ENCODE measurements around the gene MUS81.

Gene MUS81

GRCh38 chr11:65887723-65888162, 27.5 kb downstream of the MUS81 start:
- Histone ChIP-seq H2AFZ (ENCODE audit: low read depth, low read length, severe bottlenecking) (peak overlapping the region; percentile 38), H3K36me3 (ENCODE audit: low read length) (no peaks in the 10 kb centered on the region), H3K4me2 (ENCODE audit: low read depth, low read length, poor library complexity, severe bottlenecking) (peak overlapping the region; percentile 93), H3K9me3 (ENCODE audit: insufficient read depth, low read length) (no peaks in the 10 kb centered on the region), H3K9ac (ENCODE audit: low read length) (peak overlapping the region; percentile 93), H3K9me2 (replicated peaks; ENCODE audit: insufficient read depth, low read length) (no peaks in the 10 kb centered on the region), H3K27me3 (ENCODE audit: low read length) (no peaks in the 10 kb centered on the region), H3K4me3 (ENCODE audit: insufficient read depth, low read length, poor library complexity, severe bottlenecking) (peak overlapping the region; percentile 66), H4K20me1 (ENCODE audit: low read depth, low read length) (no peaks in the 10 kb centered on the region), H3F3A (ENCODE audit: insufficient read depth) (peaks cover 35% of the 10 kb centered on the region), H3K27ac (ENCODE audit: low read depth, low read length) (peak overlapping the region; percentile 41), H3K79me2 (ENCODE audit: insufficient read depth, low read length) (peaks cover 18% of the 10 kb centered on the region)
- TF ChIP-seq EZH2phosphoT487 (conservative IDR thresholded peaks at IDR 0.05; ENCODE audit: low read length) (no peak), CTCF (IDR thresholded peaks at IDR 0.05; ENCODE audit: insufficient read depth, low read length, poor library complexity, severe bottlenecking) (no peak)

GRCh38 chr11:65888163-65888814, 28.1 kb downstream of the MUS81 start, which contains the start of gene FIBP:
Gene FIBP (minus strand): TSS chr11:65888471. CDS start chr11:65888418, 53 bp downstream.
- Histone ChIP-seq H3K9me3 (ENCODE audit: insufficient read depth, low read length) (no peaks in the 10 kb centered on the region), H3K9ac (ENCODE audit: low read length) (peak within 1 kb of the TSS; percentile 93), H3K36me3 (ENCODE audit: low read length) (no peaks in the 10 kb centered on the region), H2AFZ (ENCODE audit: low read depth, low read length, severe bottlenecking) (peak within 1 kb of the TSS; percentile 49), H3K27ac (ENCODE audit: low read depth, low read length) (peak within 1 kb of the TSS; percentile 53), H4K20me1 (ENCODE audit: low read depth, low read length) (no peaks in the 10 kb centered on the region), H3K4me2 (ENCODE audit: low read depth, low read length, poor library complexity, severe bottlenecking) (peak within 1 kb of the TSS; percentile 93), H3F3A (ENCODE audit: insufficient read depth) (peaks cover 36% of the 10 kb centered on the region), H3K79me2 (ENCODE audit: insufficient read depth, low read length) (peaks cover 18% of the 10 kb centered on the region), H3K4me3 (ENCODE audit: insufficient read depth, low read length, poor library complexity, severe bottlenecking) (peak within 1 kb of the TSS; percentile 66), H3K9me2 (replicated peaks; ENCODE audit: insufficient read depth, low read length) (no peaks in the 10 kb centered on the region), H3K27me3 (ENCODE audit: low read length) (no peaks in the 10 kb centered on the region)
- TF ChIP-seq EZH2phosphoT487 (conservative IDR thresholded peaks at IDR 0.05; ENCODE audit: low read length), result no peak
- peak; percentile 66 for TF ChIP-seq CTCF (IDR thresholded peaks at IDR 0.05; ENCODE audit: insufficient read depth, low read length, poor library complexity, severe bottlenecking)

- H3F3A ChIP-seq (ENCODE audit: insufficient read depth), result peaks cover 38% of the 10 kb centered on the region
- no peaks in the 10 kb centered on the region for H3K9me2 ChIP-seq (replicated peaks; ENCODE audit: insufficient read depth, low read length)
- TF ChIP-seq EZH2phosphoT487 (conservative IDR thresholded peaks at IDR 0.05; ENCODE audit: low read length) (no peak), CTCF (IDR thresholded peaks at IDR 0.05; ENCODE audit: insufficient read depth, low read length, poor library complexity, severe bottlenecking) (no peak)
- peak within 1 kb of the TSS; percentile 49 for H2AFZ ChIP-seq (ENCODE audit: low read depth, low read length, severe bottlenecking)
- peak within 1 kb of the TSS; percentile 85 for H3K4me3 ChIP-seq (ENCODE audit: insufficient read depth, low read length, poor library complexity, severe bottlenecking)
- no peaks in the 10 kb centered on the region for H3K36me3 ChIP-seq (ENCODE audit: low read length)
- H3K79me2 ChIP-seq (ENCODE audit: insufficient read depth, low read length), result peaks cover 18% of the 10 kb centered on the region
- H3K9me3 ChIP-seq (ENCODE audit: insufficient read depth, low read length), result no peaks in the 10 kb centered on the region
- H4K20me1 ChIP-seq (ENCODE audit: low read depth, low read length), result no peaks in the 10 kb centered on the region
- no peaks in the 10 kb centered on the region for H3K27me3 ChIP-seq (ENCODE audit: low read length)
- H3K27ac ChIP-seq (ENCODE audit: low read depth, low read length), result peak within 1 kb of the TSS; percentile 77
- H3K9ac ChIP-seq (ENCODE audit: low read length), result peak within 1 kb of the TSS; percentile 93
- H3K4me2 ChIP-seq (ENCODE audit: low read depth, low read length, poor library complexity, severe bottlenecking), result peak within 1 kb of the TSS; percentile 93
These were observed 30.3 kb downstream of the MUS81 start, which contains the start of gene CCDC85B for GRCh38 chr11:65890324-65891218. Gene CCDC85B (plus strand): TSS chr11:65890673. CDS start chr11:65890784, 111 bp downstream.
